ENCODE data around the gene CACHD1. TPM values are rescaled to one million over a fixed set of nuclear protein-coding genes. Genes with fewer than 3 reads are reported as not detected.

CACHD1 gene
- total and polyA plus RNA-seq, 4 donors: 4.7 to 49.6 (median 12.5) TPM

DNA sequence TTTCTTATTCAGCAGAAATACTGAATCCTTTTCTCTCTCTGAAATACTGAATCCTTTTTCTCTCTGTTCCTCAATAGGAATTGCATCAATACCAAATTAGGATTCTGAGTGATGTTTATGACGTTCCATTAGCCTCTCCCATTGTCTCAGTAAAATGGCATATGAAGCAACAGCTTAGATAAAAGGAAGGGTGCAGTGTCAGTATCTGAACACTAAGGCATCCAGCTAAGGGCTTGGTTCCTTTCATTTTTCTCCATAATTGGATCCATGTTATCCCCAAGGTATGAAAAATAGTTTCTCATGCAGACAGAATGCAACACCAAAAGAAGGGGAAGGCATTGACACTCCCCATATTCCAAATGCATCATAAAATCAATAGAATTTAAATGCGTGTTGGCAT lies 213.5 kb downstream of the CACHD1 start:
- ATAC-seq (ENCODE audit: insufficient read depth, low FRiP score): no peak
- no peak for TF ChIP-seq CTCF (IDR thresholded peaks at IDR 0.05; ENCODE audit: control extremely low read depth, extremely low read depth)
- Histone ChIP-seq H3K4me1 (ENCODE audit: control insufficient read depth in 5 of 5, insufficient read depth in 5 of 5, low read length in 5 of 5) (peaks cover 0 to 11% (median 3%) of the 10 kb centered on the region in 5 donors), H3K27ac (ENCODE audit: low read depth in 1 of 2, low read length in 1 of 2) (no peak overlapping the region), H3K4me3 (no peak overlapping the region), H3K9ac (ENCODE audit: insufficient read depth in 1 of 2, low read length in 2 of 2) (no peak overlapping the region), H3K9me3 (ENCODE audit: control insufficient read depth in 4 of 4, insufficient read depth in 3 of 4, low read length in 3 of 4) (no peaks in the 10 kb centered on the region), H3K27me3 (ENCODE audit: control insufficient read depth in 3 of 3, insufficient read depth in 3 of 3, low read length in 2 of 3) (no peaks in the 10 kb centered on the region), H3K36me3 (ENCODE audit: control insufficient read depth in 4 of 4, insufficient read depth in 4 of 4, low read length in 4 of 4) (peaks cover 7 to 20% (median 10%) of the 10 kb centered on the region in 4 donors)
- 91 to 92% methylated on average over 2 of the region's 2 CpGs for WGBS, 2 donors
- no peak for DNase-seq

DNA sequence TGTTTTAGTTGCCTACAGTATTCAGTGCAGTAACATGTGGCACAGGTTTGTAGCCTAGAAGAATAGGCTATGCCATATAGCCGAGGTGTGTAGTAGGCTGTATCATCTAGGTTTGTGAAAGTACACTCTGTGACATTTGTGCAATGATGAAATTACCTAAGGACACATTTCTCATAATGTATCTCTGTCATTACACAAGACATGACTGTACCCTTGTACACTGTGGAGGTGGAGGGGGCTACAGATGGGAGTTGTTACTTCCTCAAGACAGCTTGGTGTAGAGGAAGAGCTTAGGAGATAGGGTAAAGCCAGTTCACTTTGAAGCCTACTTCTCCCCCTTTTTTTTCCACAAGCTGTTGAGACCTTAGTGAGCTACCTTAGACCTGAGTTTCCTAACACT lies 215.3 kb downstream of the CACHD1 start:
- peaks cover 7 to 18% (median 10%) of the 10 kb centered on the region in 4 donors for H3K36me3 ChIP-seq (ENCODE audit: control insufficient read depth in 4 of 4, insufficient read depth in 4 of 4, low read length in 4 of 4)
- no peaks in the 10 kb centered on the region for H3K27me3 ChIP-seq (ENCODE audit: control insufficient read depth in 3 of 3, insufficient read depth in 3 of 3, low read length in 2 of 3)
- DNase-seq: no peak
- 68 to 86% methylated on average over 1 of the region's 1 CpG for WGBS, 2 donors
- no peak for TF ChIP-seq CTCF (IDR thresholded peaks at IDR 0.05; ENCODE audit: control extremely low read depth, extremely low read depth)
- peaks cover 0 to 11% (median 3%) of the 10 kb centered on the region in 5 donors for H3K4me1 ChIP-seq (ENCODE audit: control insufficient read depth in 5 of 5, insufficient read depth in 5 of 5, low read length in 5 of 5)
- H3K9me3 ChIP-seq (ENCODE audit: control insufficient read depth in 4 of 4, insufficient read depth in 3 of 4, low read length in 3 of 4): no peaks in the 10 kb centered on the region
- H3K4me3 ChIP-seq: no peak overlapping the region
- no peak overlapping the region for H3K9ac ChIP-seq (ENCODE audit: insufficient read depth in 1 of 2, low read length in 2 of 2)
- ATAC-seq (ENCODE audit: insufficient read depth, low FRiP score): no peak
- no peak overlapping the region for H3K27ac ChIP-seq (ENCODE audit: low read depth in 1 of 2, low read length in 1 of 2)

DNA sequence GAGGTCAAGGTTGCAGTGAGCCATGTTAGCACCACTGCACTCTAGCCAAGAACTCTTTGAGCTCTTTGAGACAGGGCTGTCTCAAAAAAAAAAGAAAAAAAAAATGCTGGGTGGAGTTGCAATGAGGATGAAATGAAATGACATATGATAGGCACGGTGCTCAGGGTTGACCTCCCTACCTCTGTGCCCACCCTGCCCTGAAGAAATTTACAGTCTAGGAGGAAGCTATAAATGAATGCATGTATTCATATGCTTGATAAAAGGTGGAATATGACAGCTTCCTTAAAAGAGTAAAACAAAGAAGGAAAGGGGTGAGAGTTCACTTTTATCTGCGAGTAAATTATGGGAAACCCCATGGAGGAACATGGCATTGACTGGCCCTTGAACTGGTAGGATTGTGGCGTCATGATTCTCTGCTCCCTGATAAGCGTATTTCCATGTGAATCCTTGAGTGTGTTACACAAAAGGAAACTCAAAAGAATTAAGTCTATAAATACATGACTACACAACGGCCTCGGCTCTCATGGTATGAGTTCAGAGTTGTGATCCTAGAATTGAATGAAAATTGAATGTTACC lies 215.9 kb downstream of the CACHD1 start:
- Histone ChIP-seq H3K36me3 (ENCODE audit: control insufficient read depth in 4 of 4, insufficient read depth in 4 of 4, low read length in 4 of 4) (peaks cover 7 to 13% (median 10%) of the 10 kb centered on the region in 4 donors), H3K4me1 (ENCODE audit: control insufficient read depth in 5 of 5, insufficient read depth in 5 of 5, low read length in 5 of 5) (peaks cover 0 to 13% (median 3%) of the 10 kb centered on the region in 5 donors), H3K27ac (ENCODE audit: low read depth in 1 of 2, low read length in 1 of 2) (no peak overlapping the region), H3K9ac (ENCODE audit: insufficient read depth in 1 of 2, low read length in 2 of 2) (no peak overlapping the region), H3K27me3 (ENCODE audit: control insufficient read depth in 3 of 3, insufficient read depth in 3 of 3, low read length in 2 of 3) (no peaks in the 10 kb centered on the region), H3K4me3 (no peak overlapping the region), H3K9me3 (ENCODE audit: control insufficient read depth in 4 of 4, insufficient read depth in 3 of 4, low read length in 3 of 4) (no peaks in the 10 kb centered on the region)
- WGBS, 2 donors: 76 to 91% methylated on average over 6 of the region's 6 CpGs
- ATAC-seq (ENCODE audit: insufficient read depth, low FRiP score) (no peak), DNase-seq (no peak)
- no peak for TF ChIP-seq CTCF (IDR thresholded peaks at IDR 0.05; ENCODE audit: control extremely low read depth, extremely low read depth)

Data from lung (tissue), 12 donors.